NCI-H446 treated with DMSO at 0.1 percent for 48 hours (cell line): Measurements from ENCODE around the gene CCDC6.
"Not testable (repeated sequence)": the region's sequence is repeated elsewhere in the genome, so short reads cannot be mapped to it uniquely, and the experiment has no call there.

Experiments
- DNase-seq: peaks from one replicate; lab custom pipeline; 2025; lab: John Stamatoyannopoulos, UW

Gene CCDC6

DNA sequence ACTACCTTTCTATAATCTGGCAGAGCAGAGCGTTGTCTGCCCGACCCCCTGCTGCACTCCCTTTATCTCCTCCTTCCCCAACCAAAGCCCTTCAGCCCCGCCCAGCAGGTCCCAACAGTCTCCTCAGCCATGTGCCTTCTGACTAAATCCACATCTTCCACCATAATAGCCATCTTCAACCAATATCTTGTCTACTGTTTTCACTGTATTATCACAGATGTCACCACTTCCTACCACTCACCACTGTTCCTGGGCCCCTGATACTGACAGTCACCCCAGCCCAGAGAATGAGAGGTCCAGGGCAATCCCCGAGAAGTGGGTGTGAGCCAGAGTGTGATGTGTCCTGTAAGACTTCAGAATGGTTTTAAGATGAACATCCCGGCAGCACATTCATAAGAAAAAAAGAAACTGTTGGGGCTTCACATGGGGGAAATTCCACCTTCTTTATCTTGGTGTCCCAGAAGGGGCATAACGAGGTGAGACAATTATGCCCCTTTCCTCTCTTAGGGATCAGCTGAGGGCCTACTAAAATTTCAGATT is 25.3 kb downstream of the CCDC6 start:
- no peak for DNase-seq

DNA sequence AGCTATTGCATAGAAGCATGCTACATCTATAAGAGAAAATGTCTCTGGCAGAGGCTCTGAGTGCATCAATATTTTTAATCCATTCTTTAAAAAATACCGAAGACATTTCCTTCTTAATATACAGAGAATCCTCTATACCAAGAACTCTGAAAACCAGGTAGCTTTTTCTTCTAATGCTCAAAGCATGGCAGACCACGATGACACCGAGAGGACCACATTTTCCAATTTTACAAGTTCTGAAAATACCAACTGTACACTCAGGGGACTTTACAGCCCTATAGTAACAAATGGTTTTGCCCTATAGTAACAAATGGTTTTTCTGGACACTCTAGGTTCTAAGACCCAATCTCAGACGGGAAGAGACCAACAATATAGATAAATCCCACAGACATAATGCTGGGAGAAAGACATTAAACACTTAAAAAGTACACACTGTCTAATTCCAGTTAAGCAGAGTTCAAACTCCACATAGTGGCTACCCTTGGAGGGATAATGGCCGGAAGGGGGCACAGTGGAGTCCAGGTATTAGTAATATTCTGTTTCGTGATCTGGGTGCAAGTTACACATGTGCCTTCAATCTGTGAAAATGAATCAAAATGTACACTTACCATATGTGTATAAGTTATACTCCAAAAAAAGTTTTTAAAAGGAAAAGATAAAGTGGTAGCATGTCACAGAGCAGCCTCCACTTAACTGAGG is 26.2 kb downstream of the CCDC6 start:
- DNase-seq, result no peak

DNA sequence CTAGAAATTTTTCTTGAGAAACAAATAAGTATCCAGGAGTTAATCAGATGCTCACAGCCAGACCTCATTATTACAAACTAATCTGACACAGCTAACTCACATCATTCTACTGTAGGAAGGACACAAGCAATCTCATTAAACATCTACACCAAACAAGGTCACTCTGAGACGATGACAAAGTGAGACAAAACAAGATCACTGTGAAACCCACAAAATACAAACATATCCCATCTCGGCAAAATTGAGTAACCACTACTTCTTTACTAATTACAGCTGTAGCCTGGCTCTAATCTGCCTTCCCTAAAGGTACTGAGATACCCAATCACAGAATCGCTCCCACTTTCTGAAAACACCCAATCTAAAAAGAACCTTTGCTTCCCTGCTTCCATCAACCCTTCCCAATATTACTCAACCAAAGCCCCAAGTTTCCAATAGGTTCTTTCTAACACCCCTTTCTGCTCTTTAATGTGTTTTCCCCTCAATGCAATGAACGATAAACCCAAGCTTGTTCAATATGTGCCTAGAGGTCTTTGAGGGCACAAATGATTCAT is 26.9 kb downstream of the CCDC6 start:
- no peak for DNase-seq

DNA sequence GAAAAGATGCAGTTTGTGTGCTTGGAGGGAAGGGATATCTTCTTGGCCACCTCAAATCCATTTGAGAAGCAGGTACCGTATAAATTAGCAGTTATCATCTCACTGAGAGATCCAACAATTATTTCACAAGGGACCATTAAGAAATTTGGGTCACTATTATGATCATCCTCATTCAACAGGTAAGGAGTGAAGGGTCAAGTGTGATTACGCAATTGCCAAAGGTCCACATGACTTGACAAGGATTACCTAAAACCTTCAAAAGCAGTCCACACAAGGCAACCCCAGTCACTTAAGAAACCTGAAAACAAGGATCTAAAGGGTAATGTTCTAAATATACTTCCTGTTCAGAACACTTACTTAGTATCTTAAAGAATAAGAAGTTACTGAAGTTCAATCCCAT is 27.4 kb downstream of the CCDC6 start:
- no peak for DNase-seq

DNA sequence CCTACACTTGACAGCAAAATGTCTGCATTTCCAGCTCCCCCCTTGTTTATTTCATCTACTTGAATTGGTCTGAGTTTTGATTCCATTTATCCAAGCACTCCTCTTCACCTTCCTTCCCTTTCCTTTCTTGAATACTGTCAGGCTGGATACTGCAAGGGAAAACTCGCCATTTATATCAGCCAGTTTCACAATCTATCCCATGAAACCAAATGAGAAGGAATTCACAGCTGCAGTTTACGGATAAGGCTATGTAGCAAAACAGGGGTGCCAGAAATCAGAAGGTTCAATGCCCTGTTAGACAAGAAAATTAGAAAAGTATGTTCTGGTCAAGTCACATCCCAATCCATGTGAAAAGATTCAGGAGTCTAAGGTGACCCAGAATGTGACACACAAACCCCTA is 28.1 kb downstream of the CCDC6 start:
- no peak for DNase-seq

DNA sequence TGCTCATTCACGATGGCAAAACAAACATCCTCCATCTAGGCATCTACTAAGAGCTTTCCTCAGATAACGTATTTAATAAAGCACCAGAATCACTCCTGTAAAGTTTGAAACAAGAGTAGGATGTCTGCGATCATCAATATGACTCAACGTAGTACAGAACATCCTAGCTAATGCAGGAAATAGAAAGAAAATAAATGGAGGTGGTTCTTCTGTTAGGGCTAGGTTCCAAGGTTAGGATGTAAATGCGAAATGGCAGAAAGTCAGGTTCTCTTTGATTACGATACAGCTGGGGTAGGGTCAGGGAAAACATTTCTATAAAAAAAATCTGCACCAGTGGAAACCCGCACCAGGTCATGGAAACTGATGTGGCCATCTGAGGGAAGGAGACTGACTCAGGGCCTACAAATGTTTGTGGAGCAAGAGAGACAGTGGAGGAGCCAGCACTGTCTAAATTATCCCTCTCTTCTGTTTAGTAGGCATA is 29.1 kb downstream of the CCDC6 start:
- no peak for DNase-seq

DNA sequence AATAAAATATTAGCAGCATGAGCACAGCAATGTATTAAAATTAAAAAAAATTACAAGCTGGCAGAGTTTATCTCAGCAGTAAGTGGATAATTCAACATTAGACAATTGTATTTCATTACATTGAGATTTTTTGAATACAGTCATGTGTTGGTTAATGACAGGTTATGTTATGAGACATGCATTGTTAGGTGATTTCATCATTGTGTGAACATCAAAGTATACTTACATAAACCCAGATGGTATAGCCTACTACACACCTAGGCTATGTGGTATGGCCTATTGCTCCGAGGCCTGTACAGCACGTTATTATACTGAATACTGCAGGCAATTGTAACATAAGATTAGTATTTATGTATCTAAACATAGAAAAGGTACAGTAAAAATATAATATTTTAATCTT is 29.7 kb downstream of the CCDC6 start:
- DNase-seq, result no peak

DNA sequence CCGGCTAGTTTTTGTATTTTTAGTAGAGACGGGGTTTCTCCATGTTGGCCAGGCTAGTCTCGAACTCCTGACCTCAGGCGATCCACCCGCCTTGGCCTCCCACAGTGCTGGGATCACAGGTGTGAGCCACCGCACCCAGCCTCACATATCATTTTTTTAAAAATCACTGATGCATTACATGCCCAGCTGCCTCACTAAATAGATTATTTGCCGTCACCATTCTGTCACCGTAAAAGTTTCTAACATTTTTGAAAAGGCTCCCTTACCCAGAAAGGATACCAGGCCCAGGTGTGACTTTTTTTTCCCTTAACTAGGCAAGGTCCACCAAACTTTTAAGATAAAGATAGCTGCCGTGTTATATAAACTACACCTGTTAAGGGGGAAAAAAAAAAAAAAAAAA is 30.1 kb downstream of the CCDC6 start:
- DNase-seq, result not testable (repeated sequence)

DNA sequence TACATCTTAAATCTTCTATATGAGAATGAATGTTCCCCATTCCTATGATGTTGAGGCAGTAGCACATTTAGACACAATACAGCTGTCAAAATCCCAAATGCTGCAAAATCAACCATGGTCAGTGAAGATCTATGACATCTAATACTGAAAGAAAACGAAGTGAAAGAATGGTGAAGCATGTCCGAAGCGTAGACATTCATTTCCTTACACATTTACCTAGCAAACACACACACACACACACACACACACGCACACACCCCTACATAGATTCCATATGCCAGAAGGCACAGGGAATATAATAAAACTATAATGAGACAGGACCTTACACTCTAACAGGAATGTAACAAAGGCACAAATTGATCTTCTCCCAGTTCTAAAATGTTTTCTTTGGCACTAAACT is 32.5 kb downstream of the CCDC6 start:
- no peak for DNase-seq

DNA sequence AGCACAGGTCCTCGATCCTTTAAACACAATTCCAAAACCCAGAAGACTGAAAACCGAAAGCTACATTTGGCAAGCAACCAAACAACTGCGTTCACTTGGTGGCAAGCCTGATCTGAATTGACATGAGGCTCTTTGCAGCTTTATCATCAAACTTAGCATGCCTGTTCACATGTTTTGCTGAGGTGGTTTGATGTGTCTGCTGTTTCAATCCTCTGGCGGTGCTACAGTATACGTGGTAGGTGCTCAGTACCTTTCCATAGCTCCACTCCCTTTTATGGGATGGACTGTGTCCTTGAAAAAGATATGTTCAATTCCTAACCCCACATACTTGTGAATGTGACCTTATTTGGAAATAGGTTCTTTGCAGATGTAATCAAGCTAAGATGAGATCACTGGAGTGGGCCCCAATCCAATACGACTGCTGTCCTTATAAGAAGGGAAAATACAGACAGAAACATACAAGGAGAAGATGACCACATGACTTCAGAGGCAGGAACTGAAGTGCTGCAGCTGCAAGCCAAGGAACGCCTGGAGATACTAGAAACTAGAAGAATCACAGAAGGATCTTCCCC is 33.4 kb downstream of the CCDC6 start:
- peak; percentile 29 for DNase-seq

DNA sequence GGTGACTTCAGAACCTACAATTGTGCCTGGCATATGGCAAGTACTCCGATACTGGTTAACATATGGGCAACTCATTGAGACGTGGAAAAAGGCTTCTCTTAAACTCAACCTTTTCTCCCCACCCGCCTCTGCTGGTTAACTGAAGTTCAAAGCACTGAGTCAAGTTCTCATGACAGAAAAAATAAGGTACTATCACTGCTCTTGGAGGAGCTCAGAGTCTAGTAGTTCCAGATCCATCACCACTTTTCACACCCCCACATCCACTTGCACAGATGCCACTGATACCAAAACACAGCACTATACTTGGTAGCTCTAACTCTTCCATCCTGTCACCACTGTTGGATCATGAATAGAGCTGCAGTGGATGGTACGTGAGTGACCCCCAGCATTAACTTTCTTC is 36.2 kb downstream of the CCDC6 start:
- no peak for DNase-seq

DNA sequence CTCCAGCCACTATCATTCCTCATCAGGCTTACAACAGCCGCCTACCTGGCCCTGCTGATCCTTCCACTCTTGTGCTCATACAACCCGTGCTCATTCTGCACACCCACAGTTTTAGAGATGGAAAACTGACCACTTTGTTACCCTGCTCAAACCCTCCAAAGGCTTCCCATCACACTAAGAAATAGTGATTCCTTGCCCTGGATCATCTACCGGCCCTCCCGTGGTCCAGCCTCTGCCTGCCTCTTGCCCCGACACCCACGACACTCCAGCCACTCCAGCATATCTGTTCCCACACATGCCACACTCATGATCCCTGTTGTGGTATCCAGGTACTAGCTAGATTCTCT is 36.8 kb downstream of the CCDC6 start:
- no peak for DNase-seq

DNA sequence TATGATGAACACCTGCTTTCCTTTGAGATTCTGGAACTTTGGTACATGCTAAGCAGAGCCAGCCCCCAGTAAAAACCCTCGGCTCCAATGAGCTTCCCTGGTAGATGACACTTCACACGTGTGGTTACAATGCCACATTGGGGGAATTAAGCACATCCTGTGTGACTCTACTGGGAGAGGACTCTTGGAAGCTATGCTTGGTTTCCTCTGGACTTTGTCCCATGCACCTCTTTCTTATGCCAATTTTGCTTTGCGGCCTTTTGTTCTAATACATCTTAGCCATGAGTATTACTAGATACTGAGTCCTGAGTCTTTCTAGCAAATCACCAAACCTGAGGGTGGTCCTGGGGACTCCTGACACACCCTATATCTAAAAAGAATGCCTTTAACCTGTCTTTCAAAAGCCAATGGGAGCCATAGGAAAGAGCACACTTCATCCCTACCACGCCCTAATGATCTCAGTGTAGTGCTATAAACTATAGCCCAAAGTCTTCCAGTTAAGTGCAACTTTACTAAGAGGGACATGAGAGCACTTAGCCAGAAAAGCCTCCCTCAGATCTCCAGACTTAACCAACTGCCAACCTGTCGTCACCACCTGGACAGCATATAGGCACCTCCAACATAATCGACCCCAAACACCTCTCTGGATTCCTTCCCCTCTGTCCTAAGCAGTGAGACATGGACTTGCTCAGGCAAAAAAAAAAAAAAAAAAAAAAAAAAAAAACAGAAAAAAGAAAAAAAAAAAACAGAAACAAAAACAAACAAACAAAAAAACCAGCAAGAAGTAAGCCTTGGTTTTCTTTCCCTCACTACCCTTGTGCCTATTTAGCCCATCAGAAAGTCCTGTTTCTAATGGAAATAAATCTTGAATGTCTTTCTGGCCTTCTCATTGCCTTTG is 37.4 kb downstream of the CCDC6 start:
- DNase-seq, result no peak

DNA sequence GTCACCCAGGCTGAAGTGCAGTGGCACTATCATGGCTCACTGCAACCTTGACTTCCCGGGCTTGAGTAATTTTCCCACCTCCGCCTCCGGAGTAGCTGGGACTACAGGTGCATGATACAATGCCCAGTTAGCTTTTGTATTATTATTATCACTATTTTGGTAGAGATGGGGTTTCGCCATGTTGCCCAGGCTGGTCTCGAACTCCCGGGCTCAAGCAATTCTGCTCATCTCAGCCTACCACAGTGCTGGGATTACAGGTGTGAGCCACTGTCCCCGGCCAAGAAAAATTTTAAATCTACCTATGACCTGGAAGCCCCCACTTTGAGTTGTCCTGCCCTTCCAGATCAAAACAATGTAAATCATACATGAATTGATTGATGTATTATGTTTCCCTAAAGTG is 38.8 kb downstream of the CCDC6 start:
- DNase-seq, result no peak

DNA sequence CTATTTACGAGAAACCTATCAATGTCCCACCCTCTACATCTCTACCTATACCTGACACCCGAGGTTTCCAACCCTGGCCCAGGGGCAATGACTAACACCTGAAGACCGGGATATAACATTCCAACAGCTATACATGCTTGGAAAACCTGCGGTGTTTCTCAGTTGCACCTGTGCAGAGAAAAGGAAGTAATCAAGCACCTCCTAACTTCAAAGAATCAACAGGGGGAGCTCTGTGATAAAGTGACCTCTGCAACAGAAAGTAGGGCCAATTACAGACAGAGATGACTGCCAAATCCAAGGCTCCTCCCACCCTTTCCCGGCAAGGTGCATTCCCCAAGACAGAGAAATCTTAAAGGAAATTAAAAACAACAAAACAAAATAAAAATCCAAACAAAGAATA is 41.3 kb downstream of the CCDC6 start:
- DNase-seq, result no peak

DNA sequence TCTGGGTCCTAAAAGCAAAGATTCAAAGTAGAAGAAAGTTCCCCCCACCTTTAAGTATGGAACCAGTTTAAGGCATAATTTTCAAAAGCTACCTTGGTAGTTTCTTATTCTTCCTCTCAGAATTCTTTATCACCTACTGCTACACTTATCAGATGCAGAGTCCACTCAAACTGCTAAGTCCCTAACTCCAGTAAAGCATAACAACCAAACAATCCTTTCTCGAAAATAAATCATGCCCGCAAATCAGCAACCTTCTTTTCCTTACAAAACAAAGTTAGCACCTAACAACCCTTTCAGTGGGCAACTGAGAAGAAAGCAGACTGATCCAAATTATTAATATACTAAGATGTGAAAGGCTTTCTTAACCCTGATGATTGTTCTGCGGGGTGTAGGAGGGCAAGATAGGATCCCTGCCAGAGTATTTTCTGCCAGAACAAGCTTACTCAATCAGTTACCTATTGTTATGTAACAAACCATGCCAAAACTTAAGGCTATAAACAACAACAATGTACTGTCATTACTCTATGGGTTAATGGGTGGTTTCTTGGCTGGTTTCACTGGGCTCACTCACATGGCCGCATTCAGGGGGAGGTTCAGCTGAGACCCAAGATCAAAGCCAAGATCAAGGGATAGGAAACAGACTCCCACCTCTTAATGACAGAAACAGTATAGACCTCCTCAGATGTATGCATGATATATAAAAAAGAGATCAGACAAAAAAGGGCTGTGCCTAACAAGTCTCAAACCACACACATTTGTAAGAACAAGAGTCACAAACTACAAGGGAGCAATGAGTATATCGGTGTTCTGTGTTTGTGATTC is 42.0 kb downstream of the CCDC6 start:
- no peak for DNase-seq

DNA sequence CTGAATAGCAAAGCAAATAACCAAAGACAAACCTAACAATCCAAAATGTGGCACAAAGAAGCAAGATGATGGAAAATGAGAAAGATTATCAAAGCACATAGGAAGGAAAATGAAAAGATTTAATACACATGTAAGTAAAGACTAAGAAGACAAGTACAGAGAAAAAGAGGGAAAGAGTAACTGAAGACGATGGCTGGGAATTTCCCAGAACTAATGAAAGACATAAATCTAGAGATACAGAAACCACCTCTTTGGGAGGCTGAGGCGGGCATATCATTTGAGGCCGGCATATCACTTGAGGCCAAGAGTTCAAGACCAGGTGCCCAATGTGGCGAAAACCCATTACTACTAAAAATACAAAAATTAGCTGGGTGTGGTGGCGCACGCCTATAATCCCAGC is 46.8 kb downstream of the CCDC6 start:
- no peak for DNase-seq

DNA sequence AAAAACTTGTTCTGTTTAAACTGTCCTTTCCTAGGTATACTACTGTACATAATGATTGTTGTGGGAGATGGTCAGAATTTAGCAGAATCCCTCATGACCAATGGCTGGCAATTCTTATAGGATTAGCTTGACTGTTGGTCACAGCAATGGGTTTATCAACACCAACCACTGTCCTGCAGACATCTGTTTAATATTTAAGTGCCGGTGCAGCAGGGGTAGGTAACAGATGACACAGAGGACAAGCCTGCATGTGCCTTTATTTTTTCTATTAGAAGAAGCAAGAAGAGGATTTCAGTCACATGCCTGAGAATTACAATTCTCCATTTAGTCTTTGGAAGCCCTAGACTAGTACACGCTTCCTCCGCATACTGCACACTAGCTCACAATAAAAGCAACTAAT is 48.4 kb downstream of the CCDC6 start:
- no peak for DNase-seq

DNA sequence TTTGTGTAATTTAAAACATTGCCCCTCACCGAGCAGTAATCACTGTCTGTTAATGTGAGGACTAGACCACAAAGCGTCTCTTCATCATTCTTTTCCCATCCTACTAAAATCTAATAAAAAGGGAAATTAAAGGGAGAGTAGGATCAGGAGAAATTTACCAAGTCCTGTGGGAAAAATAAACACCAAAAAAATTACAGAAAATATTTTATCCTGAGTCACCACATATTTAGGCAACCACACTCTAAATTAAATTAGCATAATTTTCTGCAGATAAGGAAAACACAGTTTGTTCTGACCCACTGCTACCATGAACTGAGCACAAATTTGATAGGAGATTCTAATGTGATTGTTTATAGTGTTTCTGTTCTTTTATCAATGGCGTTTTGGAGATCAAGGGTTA is 49.3 kb downstream of the CCDC6 start:
- no peak for DNase-seq

DNA sequence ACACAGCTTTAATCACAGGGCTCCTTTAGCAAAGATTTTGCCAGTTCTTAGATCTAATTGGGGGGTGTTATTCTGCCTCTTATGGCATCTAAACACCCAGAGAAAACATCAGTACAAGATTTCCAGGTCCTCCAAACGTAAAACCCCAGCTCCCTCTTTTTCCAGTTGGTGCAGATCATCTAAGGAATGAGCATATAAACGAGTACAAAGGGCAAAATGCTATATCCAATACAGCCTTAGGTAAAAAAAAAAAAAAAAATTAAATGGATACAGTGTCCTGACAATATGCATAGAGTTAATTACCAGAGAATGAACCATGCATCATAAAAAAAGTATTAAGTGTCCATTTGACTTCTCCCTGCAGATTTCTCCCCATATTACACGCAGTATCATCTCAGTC is 50.3 kb downstream of the CCDC6 start:
- DNase-seq, result no peak

DNA sequence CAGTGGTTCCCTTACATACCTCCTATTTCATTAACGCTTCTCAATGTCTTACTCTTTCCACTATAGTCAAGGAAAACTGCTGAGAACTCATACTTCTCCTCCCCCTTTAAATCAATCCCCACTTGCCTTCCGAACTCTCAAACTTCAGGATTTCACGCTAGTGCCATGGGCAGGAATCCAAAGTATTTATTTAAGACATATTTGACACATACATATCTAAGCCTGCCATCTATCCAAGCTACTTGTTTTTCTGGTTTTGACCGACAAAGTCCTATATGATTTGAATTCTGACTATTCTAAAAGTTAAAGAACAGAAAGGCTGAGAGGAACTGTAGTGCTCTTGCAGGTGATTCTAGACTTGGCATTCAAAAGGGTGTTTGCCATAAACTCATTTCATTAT is 51.8 kb downstream of the CCDC6 start:
- no peak for DNase-seq

DNA sequence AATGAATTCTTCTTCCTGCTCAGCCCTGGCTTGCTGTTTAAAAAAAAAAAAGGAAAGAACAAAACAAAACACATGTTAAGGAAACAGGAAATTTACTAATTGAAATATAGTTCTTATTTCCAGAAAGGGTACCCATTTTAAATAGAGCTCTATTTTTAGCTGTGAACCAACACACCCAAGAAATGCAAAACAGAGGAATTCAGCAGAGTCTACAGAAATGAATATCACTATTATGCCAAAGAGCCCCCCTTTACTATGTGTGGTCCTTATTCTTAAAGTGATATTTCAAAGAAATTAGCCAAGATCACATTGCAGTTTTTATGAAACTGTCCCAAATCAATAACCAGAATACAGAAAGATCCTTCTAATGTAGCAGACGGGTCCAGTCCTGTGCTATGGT is 53.7 kb downstream of the CCDC6 start:
- DNase-seq, result no peak
